GM18861 (cell line): ENCODE data around the gene ZNF407.
"Not testable (repeated sequence)": the region's sequence is repeated elsewhere in the genome, so short reads cannot be mapped to it uniquely, and the experiment has no call there.

Source experiments
- ATAC-seq: cut with Tn5 transposase; IDR thresholded peaks from one replicate; pipeline ENCODE4 v1.9.1; 2021; ENCODE audit not compliant: unreplicated experiment

The ZNF407 gene

DNA sequence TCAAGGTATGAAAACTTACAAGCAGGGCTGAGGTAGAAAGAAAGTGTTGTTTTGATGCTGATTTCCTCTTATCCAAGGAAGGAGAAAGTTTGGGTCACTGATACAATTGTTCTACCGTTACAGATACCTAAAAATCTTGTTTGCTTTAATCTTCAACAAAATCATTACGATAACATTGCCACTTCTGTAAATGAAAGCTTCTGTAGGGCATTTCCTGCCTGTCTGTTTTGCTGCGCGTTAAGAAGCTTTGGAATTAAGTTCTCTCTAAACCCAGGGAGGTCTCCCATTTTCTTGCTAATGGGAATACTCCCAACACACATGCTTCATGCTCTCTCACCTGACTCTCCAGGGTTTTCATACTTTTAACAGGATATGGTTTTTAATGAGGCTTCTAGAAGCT is 352.8 kb downstream of the ZNF407 start:
- ATAC-seq: no peak

DNA sequence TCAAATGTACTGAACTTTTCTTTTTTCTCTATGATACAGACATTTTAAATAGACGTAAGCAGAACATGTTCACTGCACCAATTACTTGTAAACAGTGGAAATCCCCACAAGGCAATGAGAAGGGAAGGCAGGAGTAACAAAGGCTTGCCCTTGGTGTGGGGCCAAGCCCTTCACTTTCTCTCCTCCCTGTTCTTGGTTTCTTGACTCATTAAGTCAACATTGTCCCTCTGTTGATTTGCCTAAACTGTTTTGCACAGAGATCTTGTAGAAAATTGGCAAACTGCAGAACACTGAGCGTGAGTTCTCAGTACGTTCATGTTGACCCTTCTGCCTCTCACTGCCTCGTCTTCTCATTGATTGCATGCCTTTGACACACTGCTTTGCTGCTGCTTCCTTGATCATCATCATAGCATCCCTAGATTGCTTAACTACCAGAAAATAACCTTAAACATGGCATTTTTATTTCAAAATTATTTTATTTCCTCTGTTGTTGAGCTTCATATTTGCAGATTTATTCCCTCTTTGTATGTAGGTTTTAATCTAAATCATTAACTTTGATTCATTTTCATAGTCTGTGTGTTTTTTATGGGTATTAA is 353.6 kb downstream of the ZNF407 start:
- no peak for ATAC-seq

DNA sequence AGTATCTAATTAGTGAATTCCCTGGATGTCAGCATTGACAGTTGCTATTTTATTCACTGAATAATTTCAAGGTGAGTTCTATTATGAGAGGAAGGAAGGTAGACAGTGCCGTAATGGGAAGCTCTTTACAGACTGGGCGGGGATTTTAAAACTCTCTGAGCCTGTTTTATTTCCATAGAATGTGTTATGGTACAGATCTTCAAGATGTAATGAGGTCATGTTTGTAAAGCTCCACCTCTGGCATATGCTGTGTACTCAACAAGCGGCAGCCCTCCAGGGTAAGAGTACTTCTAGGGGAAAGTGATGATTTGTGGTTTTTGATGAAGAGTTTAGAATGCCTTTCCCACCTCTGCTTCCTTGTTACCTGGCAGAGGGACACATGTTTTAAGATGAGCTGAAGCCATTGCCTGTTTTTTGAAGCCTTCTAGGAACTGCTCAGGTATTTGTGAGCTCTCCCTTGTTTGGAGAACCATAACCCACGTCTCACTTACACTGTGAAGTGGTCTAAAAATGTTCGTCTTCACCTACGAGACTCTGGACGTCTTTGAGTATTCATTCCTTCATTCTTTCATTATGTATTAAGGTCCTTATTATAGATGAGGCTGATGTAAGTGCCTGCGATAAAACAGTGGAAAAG is 360.0 kb downstream of the ZNF407 start:
- ATAC-seq: no peak

DNA sequence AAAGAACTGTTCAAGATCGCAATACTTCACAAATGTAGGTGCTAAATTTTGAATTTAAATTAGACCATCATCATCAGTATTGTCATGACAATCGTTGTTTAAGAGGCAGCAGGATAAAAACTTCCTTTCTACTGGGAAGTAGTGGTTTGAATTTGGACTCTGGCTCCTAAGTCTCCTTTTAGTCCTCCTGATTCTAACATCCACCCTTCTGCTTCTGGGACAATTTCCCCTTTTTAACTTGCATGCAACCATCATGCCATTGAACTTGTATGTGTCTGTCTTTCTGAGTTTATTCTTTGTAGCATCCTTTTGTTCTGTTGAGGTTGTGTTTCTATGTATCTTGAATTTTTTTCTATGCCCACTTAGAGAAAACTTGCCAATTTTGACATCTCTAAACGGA is 361.5 kb downstream of the ZNF407 start:
- ATAC-seq: no peak

DNA sequence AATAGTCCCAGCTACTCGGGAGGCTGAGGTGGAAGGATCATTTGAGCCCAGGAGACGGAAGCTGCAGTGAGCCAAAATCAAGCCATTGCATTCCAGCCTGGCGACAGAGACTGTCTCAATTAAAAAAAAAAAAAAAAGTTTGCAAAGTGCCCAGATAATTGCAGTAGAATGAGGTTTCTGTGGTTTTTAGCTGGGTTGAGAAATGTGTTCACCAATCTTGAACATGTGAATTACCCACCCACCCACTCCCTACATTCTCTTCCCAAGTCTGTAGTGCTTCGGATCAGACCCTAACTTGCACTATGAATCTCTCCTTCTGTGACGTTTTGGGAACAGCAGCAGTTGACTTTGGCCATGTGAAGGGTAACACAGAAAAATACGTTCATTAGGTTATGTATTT is 363.9 kb downstream of the ZNF407 start:
- no peak for ATAC-seq

DNA sequence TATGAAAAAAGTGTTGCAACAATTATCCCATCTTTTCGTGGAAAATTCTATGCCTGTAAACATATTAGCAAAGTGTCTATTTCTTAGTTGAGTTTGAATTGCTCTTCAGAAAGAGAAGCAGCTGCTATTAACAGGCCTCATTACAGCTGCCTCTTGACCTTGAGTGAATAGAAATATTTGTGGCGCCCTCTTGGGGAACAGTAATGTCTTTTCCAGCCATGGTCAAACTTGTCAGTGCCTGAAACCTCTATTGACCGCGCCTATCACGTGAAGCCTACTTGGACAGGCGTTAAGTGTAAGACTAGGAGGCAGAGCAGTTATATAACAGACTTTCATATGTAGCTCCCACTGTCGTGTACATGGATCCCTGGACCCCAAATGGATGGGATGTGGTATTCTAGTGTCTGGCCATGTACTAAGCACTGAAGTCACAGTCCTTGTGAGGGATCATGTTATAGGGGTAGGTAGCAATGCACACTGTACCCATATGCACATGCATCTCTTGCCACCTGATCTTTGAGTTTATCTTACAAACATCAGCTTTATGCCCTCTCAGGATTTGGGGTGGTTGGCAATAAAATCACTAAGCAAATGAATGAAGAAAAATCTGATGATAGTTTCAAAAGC is 366.3 kb downstream of the ZNF407 start:
- peak; percentile 92 for ATAC-seq

DNA sequence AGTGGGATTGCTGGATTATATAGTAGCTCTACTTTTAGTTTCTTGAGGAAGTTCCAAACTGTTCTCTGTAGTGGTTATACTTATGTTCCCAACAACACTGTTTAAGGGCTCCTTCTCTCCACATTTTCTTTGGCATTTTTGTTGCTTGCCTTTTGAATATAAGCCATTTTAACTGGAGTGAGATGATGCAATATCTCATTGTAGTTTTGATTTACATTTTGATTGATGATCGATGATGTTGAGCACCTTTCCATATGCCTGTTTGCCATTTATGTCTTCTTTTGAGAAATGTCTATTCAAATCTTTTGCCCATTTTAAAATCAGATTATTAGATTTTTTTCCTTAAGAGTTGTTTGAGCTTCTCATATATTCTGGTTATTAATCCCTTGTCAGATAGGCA is 368.0 kb downstream of the ZNF407 start:
- no peak for ATAC-seq

DNA sequence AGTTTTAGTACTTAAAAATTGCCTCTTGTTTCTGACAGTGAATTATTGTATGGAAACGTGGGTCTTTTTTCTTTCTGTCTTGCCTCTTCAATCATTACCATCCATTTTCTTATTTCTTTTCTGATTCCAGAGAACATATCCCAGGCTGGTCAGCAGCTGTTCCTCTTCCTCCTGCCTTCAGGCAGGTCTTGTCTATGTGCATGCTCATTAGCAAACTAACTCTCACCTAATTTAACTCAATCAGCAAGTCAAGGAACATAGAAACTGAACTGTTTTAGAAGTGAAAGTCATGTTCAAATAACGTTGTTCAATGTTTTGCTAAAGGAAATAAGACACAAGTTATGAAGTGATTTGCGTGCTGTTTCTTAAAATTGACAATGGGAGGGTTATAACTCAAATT is 369.8 kb downstream of the ZNF407 start:
- no peak for ATAC-seq

DNA sequence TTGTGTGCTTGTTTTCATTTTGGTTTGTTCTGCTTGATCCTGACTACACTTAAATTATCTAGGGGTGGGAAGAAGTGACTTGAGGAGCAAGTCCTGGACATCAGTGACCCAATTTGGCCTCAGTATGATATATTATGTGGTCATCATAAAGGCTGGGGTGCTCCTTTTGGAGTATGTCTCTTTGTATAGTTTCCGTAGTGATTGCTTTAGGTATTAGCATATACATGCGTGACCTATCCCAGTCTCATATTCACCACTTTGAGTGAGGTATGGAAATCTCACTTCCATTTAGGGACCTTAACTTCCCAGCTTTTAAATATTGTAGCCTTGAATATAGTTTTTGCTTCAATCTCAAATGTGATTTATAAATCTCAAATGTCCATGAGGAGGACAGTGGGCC is 370.3 kb downstream of the ZNF407 start:
- no peak for ATAC-seq

DNA sequence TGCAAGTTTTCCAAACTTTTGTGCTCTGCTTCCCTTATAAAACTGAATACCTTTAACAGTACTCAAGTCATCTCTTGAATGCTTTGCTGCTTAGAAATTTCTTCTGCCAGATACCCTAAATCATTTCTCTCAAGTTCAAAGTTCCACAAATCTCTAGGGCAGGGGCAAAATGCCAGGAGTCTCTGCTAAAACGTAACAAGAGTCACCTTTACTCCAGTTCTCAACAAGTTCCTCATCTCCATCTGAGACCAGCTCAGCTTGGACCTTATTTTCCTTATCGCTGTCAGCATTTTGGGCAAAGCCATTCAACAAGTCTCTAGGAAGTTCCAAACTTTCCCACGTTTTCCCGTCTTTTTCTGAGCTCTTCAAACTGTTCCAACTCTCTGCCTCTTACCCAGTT is 373.7 kb downstream of the ZNF407 start:
- not testable (repeated sequence) for ATAC-seq

DNA sequence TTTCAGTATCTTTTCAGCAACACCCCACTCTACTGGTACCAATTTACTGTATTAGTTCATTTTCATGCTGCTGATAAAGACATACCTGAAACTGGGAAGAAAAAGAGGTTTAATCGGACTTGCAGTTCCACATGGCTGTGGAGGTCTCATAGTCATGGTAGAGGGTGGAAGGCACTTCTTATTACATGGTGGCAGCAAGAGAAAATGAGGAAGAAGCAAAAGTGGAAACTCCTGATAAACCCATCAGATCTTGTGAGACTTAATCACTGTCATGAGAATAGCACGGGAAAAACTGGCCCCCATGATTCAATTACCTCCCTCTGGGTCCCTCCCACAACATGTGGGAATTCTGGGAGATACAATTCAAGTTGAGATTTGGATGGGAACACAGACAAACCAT is 374.1 kb downstream of the ZNF407 start:
- not testable (repeated sequence) for ATAC-seq

DNA sequence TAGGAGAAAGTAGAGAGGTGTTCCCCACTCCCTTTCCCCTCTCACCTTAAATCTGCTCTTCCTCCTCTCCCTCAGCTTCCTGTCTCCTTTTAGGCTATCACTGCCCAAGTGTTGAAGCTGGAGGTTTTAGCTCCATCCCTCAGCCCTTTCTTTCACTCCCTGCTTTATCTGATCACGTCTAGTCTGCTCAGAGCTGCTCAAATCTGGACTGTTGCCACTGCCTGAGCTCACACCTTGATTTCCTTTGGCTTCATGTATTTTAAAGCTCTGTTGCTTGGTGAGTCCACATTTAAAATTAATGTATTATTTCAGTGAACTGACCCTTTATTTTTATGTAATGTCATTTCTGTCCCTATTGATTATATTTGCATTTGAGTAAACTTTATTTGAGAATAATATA is 374.7 kb downstream of the ZNF407 start:
- ATAC-seq: no peak

DNA sequence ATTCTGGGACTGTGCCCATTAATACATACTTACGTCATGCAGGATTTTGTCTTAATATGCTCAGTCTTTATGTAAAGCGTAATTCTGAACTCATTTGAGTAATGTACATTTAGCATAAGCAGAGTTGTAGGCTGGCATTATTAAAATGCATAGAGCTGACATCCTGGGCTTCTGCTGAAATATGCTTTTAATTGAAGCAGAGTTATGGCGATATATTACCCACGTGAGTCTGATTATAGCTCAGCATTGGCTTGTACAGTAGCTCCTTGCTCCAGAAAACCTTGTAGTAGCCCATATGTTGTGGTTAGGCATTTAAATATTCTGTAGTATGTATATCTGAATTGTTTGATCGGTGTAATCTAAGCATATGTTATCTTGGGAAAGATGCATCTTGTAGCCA is 377.3 kb downstream of the ZNF407 start:
- no peak for ATAC-seq

DNA sequence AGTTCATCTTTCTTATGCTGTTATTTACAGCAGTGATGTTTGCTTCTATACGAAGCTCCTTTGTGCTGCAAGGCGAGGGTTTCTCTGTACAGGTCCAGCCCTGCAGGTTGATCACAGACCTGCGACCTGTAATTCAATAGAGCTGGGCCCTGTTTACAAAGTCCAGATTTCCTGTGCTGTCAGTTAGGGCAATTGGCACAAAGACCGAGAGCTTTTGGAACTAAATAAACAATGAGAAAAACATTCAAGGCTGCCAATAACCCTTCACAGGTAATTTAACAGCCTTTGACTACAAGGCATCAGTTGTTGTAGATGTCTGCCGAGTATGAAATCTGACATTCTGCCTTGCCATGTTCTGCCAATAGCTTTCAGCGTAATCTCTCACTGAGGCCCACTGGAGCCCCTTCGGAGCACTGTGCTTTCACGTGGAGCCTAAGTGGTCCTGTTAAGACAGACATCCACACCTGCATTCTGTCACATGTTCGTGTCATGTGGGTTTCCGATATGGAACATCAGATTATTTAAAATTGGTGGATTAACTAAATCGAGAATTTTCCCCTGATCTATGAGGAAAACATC is 378.8 kb downstream of the ZNF407 start:
- ATAC-seq: no peak

DNA sequence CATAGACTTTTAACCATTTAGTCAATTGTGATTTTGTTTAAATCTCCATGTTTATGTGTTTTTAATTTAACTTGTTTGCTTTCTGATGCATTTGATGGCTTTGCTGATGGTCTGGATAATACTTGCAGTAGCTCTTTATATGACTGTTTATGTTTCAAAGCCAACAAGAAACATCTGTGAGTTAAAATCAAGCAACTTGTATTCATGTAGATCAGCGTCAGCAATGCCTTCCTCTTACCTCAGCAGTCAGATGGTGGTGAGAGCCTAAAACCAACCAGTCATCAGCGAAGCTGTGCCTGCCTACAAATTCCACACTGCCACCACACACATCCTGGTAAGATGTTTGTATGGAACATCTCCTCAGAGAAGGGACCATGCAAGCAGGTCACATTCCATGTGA is 379.4 kb downstream of the ZNF407 start:
- no peak for ATAC-seq

DNA sequence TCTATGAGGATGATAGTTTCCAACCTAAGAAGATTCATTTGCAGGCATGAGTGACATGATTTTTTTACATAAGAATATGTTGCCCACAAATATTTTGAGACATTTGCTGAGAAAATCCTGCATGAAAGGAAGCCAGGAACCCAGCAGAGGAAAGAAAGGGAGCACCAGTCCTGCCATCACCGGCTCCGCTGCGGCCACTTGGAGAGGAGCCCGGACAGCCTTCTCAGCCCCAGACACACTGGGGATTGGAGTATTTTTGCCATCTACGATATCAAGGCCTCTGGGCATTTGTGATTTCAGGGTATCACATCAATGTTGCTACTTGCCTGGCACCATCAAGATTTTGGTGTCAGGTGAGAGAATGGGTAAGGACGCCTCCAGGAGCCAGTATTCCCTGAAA is 383.0 kb downstream of the ZNF407 start:
- no peak for ATAC-seq

DNA sequence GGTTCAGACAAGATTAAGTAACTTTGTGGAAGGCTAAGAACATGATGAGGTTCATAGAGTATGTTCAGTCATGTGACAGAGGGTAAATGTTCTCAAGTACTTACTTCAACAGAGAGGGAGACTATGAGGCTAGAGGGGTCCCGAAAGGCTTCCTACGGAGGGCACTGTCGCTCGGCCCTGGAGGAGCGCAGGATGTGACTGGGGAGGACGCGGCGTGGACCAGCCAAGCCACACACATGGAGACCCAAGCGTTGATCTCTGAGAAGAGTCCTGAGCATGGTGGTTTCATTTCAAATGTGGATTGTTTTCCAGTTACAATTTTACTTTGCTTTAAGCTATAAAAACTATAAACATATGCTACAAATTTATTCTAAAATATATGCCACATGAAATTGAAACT is 383.8 kb downstream of the ZNF407 start:
- ATAC-seq: no peak

DNA sequence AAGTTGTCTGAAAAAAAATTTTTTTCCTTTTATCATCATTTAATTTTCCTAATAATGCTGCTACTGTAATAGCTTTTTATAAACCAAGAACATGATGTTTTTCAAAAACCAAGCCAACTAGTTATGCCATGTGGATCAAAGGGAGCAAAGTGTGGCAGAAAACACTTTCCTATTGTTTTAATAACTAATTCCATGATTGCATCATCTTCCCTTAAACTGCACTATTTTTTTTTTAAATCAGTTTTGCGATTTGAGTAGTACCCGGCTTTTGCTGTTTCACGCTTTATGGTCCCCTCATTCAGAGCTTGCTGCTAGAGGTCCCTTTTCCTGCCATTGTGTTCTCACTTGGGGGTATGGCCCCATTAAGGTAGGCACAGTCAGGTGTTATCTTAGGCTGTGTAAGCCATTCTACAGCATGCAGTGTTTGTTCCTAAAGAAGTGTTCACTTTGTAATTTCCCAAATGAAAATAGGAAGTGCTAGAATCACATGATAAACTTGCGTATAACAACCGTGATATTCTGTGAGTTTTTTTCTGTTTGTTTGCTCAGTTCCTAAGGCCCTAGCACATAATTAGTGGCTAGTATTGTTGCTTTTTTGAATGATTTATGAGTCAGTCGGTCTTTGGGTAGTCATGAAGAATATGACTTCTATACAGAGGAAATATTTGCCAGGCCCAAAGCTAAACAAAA is 385.4 kb downstream of the ZNF407 start:
- no peak for ATAC-seq

DNA sequence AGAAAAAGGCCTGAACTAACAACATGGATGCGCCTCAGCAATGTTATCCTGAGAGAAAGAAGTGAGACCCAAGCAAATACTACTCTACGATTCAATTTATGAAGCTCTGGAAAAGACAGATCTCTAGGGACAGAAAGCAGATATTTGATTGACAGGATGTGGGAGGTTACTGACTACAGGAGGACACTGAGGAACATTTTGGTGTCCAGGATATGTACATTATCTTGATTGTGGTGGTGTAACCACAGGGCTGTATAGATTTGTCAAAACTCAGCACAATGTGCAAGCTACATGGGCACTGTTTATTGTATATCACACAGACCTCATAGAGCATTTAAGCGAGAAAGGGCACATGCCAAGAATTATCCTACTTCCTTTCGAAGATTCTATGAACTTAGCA is 391.5 kb downstream of the ZNF407 start:
- ATAC-seq: no peak

DNA sequence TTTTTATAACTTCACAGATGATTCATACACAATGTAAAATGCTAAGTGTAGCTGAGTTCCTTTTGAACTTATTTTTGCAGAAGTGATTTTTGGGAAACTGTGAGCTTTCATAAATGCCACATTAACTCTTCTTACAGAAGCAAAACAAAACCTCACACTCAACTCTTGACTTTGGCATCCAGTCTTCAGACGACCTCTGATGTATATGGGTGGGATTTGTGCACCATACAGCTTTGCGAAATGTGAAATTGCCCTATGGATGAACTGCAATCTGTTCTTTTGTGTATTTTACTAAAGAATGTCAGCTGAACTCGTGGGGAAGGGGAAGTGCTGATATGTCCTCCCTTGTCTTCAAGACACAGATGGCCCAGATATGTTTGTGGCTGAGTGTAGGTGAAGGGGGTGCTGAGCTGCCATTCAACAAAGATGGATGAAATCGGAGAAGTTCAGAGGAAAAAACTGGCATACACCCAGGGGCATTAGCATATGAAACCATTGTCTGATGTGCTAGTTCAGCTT is 393.0 kb downstream of the ZNF407 start:
- no peak for ATAC-seq
